GM23338 (cell line): ENCODE results near the gene ZSWIM1. TPM values are rescaled to one million over a fixed set of nuclear protein-coding genes. Genes with fewer than 3 reads are reported as not detected.
A peak's percentile ranks its signal among the peaks of the same experiment; 100 is the strongest.

Experiments used
- ATAC-seq: fragments of 200-7000 bp; cut with Tn5 transposase; 3 replicates; pipeline ENCODE4 v1.9.1; 2020
- DNase-seq: peaks from one replicate; pipeline ENCODE4 v3.0.0-alpha.2; 2015; ENCODE audit warnings: low spot score
- H2AFZ ChIP-seq: fragments of 200-600 bp; sonication (generic); 2 replicates; pipeline ENCODE4 v1.8.0; 2016; ENCODE audit warnings: antibody characterized with exemption, mild to moderate bottlenecking, moderate library complexity
- H3F3A ChIP-seq: fragments of 200-600 bp; sonication (generic); replicated peaks from 2 replicates; pipeline ENCODE4 v1.8.0; 2017; ENCODE audit warnings: antibody characterized with exemption, mixed run types, low read depth
- H3K27ac ChIP-seq: fragments of 200-600 bp; sonication (generic); 2 replicates; pipeline ENCODE4 v1.6.1; 2016; ENCODE audit warnings: low read depth
- H3K27me3 ChIP-seq: fragments of 200-600 bp; sonication (generic); 2 replicates; pipeline ENCODE4 v1.8.0; 2016; ENCODE audit warnings: mild to moderate bottlenecking, mixed run types, moderate library complexity; ENCODE audit not compliant: insufficient read depth
- H3K36me3 ChIP-seq: fragments of 200-600 bp; sonication (generic); 2 replicates; pipeline ENCODE4 v1.8.0; 2016; ENCODE audit warnings: mild to moderate bottlenecking; ENCODE audit not compliant: insufficient read depth
- H3K4me1 ChIP-seq: fragments of 200-600 bp; sonication (generic); 2 replicates; pipeline ENCODE4 v1.8.0; 2016; ENCODE audit warnings: mild to moderate bottlenecking, moderate library complexity; ENCODE audit not compliant: insufficient read depth
- H3K4me2 ChIP-seq: fragments of 200-600 bp; sonication (generic); 2 replicates; pipeline ENCODE4 v1.7.1; 2017; ENCODE audit warnings: mixed run types
- H3K4me3 ChIP-seq: fragments of 200-600 bp; sonication (generic); 2 replicates; pipeline ENCODE4 v1.6.1; 2016; ENCODE audit warnings: mixed run types
- H3K79me2 ChIP-seq: fragments of 200-600 bp; sonication (generic); replicated peaks from 2 replicates; pipeline ENCODE4 v1.8.0; 2017; ENCODE audit warnings: mild to moderate bottlenecking; ENCODE audit not compliant: insufficient read depth
- H3K9me2 ChIP-seq: fragments of 200-600 bp; sonication (generic); 2 replicates; pipeline ENCODE4 v1.8.0; 2017; ENCODE audit not compliant: insufficient read depth
- H4K20me1 ChIP-seq: fragments of 200-600 bp; sonication (generic); replicated peaks from 2 replicates; pipeline ENCODE4 v1.8.0; 2017; ENCODE audit warnings: mild to moderate bottlenecking; ENCODE audit not compliant: insufficient read depth
- H3K27ac Mint-ChIP-seq: 2 replicates; pipeline ENCODE4 v1.8.0; 2020; ENCODE audit warnings: inconsistent platforms, mild to moderate bottlenecking, moderate library complexity, mixed read lengths
- H3K27me3 Mint-ChIP-seq: 3 replicates; pipeline ENCODE4 v1.8.0; 2022; ENCODE audit warnings: low read depth, mild to moderate bottlenecking, moderate library complexity, mixed read lengths, inconsistent platforms; ENCODE audit not compliant: insufficient read depth, poor library complexity
- H3K36me3 Mint-ChIP-seq: 3 replicates; pipeline ENCODE4 v1.8.0; 2021; ENCODE audit warnings: low read depth, mild to moderate bottlenecking, inconsistent platforms, moderate library complexity, mixed read lengths
- H3K4me1 Mint-ChIP-seq: 3 replicates; pipeline ENCODE4 v1.8.0; 2020; ENCODE audit warnings: mild to moderate bottlenecking, inconsistent platforms, mixed read lengths
- H3K4me3 Mint-ChIP-seq: 3 replicates; pipeline ENCODE4 v1.8.0; 2021; ENCODE audit warnings: moderate library complexity, mild to moderate bottlenecking, inconsistent platforms, mixed read lengths
- H3K9me3 Mint-ChIP-seq: 3 replicates; pipeline ENCODE4 v1.8.0; 2020; ENCODE audit warnings: moderate library complexity, mild to moderate bottlenecking, inconsistent platforms, mixed read lengths
- CREB1 ChIP-seq: fragments of 250-450 bp; sonication (Bioruptor Pico); IDR thresholded peaks from 2 replicates; pipeline ENCODE4 v1.5.0; 2020; ENCODE audit warnings: low read depth, mild to moderate bottlenecking, moderate library complexity
- CTCF ChIP-seq, 2 experiments: fragments of 200-600 bp in 1 of 2; sonication (generic) in 1 of 2; conservative IDR thresholded peaks; 2 replicates each; pipeline versions ENCODE4 v1.5.1 to v1.6.1; 2016 to 2017; ENCODE audit warnings: antibody characterized with exemption in 2 of 2, low read depth in 2 of 2, mild to moderate bottlenecking in 2 of 2, moderate library complexity in 1 of 2
- ETS1 ChIP-seq: IDR thresholded peaks from 2 replicates; pipeline ENCODE4 v1.6.1; 2016; ENCODE audit warnings: antibody characterized with exemption
- EZH2 ChIP-seq: fragments of 200-600 bp; sonication (generic); IDR thresholded peaks from one replicate; pipeline ENCODE4 v1.8.0; 2017; ENCODE audit warnings: antibody characterized with exemption, mild to moderate bottlenecking, low read depth; ENCODE audit not compliant: unreplicated experiment
- EZH2phosphoT487 ChIP-seq: fragments of 200-600 bp; sonication (generic); IDR thresholded peaks from one replicate; pipeline ENCODE4 v1.8.1; 2018; ENCODE audit warnings: antibody characterized with exemption; ENCODE audit not compliant: unreplicated experiment
- POLR2AphosphoS5 ChIP-seq: IDR thresholded peaks from 2 replicates; pipeline ENCODE4 v1.6.1; 2016; ENCODE audit warnings: antibody characterized with exemption, low read depth
- REST ChIP-seq: IDR thresholded peaks from one replicate; pipeline ENCODE4 v1.6.1; 2018; ENCODE audit warnings: antibody characterized with exemption; ENCODE audit not compliant: unreplicated experiment
- STAT1 ChIP-seq: IDR thresholded peaks from one replicate; pipeline ENCODE4 v1.6.1; 2016; ENCODE audit warnings: antibody characterized with exemption; ENCODE audit not compliant: unreplicated experiment
- long read RNA-seq: library from polyadenylated mRNA; unstranded; transcript quantifications from one replicate; pipeline ENCODE4 v2.0.0, GENCODE V29; 2020; ENCODE audit not compliant: unreplicated experiment
- polyA plus RNA-seq: library from polyadenylated mRNA; unstranded; fragments of >200 nt; fragmentation: Nextera tagmentation; extraction: Ambion mirVana; gene quantifications from 2 replicates; pipeline ENCODE4 v1.2.1, GENCODE V29; 2016
- total RNA-seq: library from RNA; depleted of rRNA; stranded (reverse); fragments of >200 nt; shearing (Covaris generic); gene quantifications from 2 replicates; pipeline ENCODE4 v1.2.3, GENCODE V29; 2014; rRNA removed

The ZSWIM1 gene
- total RNA-seq: 16.2 and 17.6 TPM in 2 replicates
- polyA plus RNA-seq: 11.5 and 12.7 TPM in 2 replicates
- long read RNA-seq: 0 reads

- Mint-ChIP-seq H3K4me1 (peaks cover 8% of the 10 kb centered on the region), H3K36me3 (peaks cover 29% of the 10 kb centered on the region), H3K9me3 (no peaks in the 10 kb centered on the region), H3K27me3 (peaks cover 2% of the 10 kb centered on the region), H3K27ac (peak within 1 kb of the TSS; percentile 93), H3K4me3 (peak within 1 kb of the TSS; percentile 95)
- no peak for TF ChIP-seq CTCF (conservative IDR thresholded peaks at IDR 0.05; ENCODE audit: low read depth in 2 of 2)
- TF ChIP-seq REST: peak; percentile 18
- TF ChIP-seq EZH2phosphoT487: no peak
- TF ChIP-seq STAT1: no peak
- peak; percentile 86 for TF ChIP-seq CREB1 (CRISPR knock-in tag)
- peak; percentile 91 for TF ChIP-seq POLR2AphosphoS5
- TF ChIP-seq EZH2: no peak
- no peak for TF ChIP-seq ETS1
- DNase-seq (peak; percentile 100), ATAC-seq (peak; percentile 99)
- peaks cover 11% of the 10 kb centered on the region for H4K20me1 ChIP-seq
- no peaks in the 10 kb centered on the region for H3K36me3 ChIP-seq
- no peak within 1 kb of the TSS for H2AFZ ChIP-seq
- no peaks in the 10 kb centered on the region for H3K4me1 ChIP-seq
- H3K9me2 ChIP-seq: no peaks in the 10 kb centered on the region
- peak within 1 kb of the TSS; percentile 69 for H3K4me3 ChIP-seq
- peak within 1 kb of the TSS; percentile 90 for H3K4me2 ChIP-seq
- H3K27me3 ChIP-seq: no peaks in the 10 kb centered on the region
- H3K79me2 ChIP-seq: peaks cover 14% of the 10 kb centered on the region
- no peaks in the 10 kb centered on the region for H3F3A ChIP-seq
- 0 out of 2 replicates have a peak within 1 kb of the TSS, but pooled peaks have one; percentile 1 for H3K27ac ChIP-seq
Measured at GRCh38 chr20:45880988-45881788, at the start of gene ZSWIM1. Gene ZSWIM1, plus strand, starts transcription at chr20:45881227. Its CDS starts 1,366 bp downstream, at chr20:45882593.
